Panc1 (cell line): Measurements from ENCODE around the gene FGD2.
"Not testable (repeated sequence)": the region's sequence is repeated elsewhere in the genome, so short reads cannot be mapped to it uniquely, and the experiment has no call there.

Experiments used
- TCF7L2 ChIP-seq: IDR thresholded peaks from 2 replicates; pipeline ENCODE4 v1.6.1; 2011; ENCODE audit warnings: mild to moderate bottlenecking, low read depth, low read length, inconsistent platforms
- TF ChIP-seq, protein P1 (sequence below), 2 experiments: IDR thresholded peaks; 2 replicates each; pipeline ENCODE4 v1.6.1; 2011 to 2012; ENCODE audit warnings: low read depth in 2 of 2, control low read depth in 1 of 2, low read length in 1 of 2, mild to moderate bottlenecking in 1 of 2, moderate library complexity in 1 of 2; ENCODE audit not compliant: insufficient read depth in 1 of 2
- TF ChIP-seq, protein P2 (sequence below): fragments of 450-650 bp; IDR thresholded peaks from 2 replicates; pipeline ENCODE4 v1.5.1; 2017; ENCODE audit warnings: mild to moderate bottlenecking

DNA sequence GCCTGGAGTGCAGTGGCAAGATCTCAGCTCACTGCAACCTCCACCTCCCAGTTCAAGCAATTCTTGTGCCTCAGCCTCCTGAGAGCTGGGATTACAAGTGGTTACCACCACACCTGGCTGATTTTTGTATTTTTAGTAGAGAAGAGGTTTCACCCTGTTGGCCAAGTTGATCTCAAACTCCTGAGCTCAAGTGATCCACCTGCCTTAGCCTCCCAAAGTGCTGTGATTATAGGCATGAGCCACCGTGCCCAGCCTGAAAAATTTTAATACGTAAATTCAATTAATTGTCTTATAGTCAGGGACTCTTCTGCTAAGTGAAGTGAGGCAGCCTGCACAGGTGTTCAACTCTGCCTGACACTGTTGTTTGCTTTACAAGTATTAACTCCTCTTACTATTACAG lies 15.1 kb upstream of the FGD2 start:
- TF ChIP-seq, protein P1, sequence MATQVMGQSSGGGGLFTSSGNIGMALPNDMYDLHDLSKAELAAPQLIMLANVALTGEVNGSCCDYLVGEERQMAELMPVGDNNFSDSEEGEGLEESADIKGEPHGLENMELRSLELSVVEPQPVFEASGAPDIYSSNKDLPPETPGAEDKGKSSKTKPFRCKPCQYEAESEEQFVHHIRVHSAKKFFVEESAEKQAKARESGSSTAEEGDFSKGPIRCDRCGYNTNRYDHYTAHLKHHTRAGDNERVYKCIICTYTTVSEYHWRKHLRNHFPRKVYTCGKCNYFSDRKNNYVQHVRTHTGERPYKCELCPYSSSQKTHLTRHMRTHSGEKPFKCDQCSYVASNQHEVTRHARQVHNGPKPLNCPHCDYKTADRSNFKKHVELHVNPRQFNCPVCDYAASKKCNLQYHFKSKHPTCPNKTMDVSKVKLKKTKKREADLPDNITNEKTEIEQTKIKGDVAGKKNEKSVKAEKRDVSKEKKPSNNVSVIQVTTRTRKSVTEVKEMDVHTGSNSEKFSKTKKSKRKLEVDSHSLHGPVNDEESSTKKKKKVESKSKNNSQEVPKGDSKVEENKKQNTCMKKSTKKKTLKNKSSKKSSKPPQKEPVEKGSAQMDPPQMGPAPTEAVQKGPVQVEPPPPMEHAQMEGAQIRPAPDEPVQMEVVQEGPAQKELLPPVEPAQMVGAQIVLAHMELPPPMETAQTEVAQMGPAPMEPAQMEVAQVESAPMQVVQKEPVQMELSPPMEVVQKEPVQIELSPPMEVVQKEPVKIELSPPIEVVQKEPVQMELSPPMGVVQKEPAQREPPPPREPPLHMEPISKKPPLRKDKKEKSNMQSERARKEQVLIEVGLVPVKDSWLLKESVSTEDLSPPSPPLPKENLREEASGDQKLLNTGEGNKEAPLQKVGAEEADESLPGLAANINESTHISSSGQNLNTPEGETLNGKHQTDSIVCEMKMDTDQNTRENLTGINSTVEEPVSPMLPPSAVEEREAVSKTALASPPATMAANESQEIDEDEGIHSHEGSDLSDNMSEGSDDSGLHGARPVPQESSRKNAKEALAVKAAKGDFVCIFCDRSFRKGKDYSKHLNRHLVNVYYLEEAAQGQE (IDR thresholded peaks at IDR 0.05; ENCODE audit: insufficient read depth in 1 of 2, low read depth in 2 of 2, low read length in 1 of 2): not testable (repeated sequence)
- TF ChIP-seq, protein P2, sequence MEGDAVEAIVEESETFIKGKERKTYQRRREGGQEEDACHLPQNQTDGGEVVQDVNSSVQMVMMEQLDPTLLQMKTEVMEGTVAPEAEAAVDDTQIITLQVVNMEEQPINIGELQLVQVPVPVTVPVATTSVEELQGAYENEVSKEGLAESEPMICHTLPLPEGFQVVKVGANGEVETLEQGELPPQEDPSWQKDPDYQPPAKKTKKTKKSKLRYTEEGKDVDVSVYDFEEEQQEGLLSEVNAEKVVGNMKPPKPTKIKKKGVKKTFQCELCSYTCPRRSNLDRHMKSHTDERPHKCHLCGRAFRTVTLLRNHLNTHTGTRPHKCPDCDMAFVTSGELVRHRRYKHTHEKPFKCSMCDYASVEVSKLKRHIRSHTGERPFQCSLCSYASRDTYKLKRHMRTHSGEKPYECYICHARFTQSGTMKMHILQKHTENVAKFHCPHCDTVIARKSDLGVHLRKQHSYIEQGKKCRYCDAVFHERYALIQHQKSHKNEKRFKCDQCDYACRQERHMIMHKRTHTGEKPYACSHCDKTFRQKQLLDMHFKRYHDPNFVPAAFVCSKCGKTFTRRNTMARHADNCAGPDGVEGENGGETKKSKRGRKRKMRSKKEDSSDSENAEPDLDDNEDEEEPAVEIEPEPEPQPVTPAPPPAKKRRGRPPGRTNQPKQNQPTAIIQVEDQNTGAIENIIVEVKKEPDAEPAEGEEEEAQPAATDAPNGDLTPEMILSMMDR: not testable (repeated sequence)
- not testable (repeated sequence) for TF ChIP-seq TCF7L2
